LNCaP clone FGC (cell line): ENCODE measurements around the gene PTCH1.

ENCODE experiments used
- DNase-seq: peaks from one replicate; pipeline ENCODE4 v3.0.0-alpha.2; 2011; ENCODE audit warnings: low read depth
- H3K4me3 ChIP-seq: 2 replicates; pipeline ENCODE4 v1.5.1; 2011; ENCODE audit warnings: mild to moderate bottlenecking, low read depth, low read length, control low read depth
- TF ChIP-seq, protein P1 (sequence below): IDR thresholded peaks from 2 replicates; pipeline ENCODE4 v1.5.1; 2012; ENCODE audit warnings: mild to moderate bottlenecking; ENCODE audit not compliant: control insufficient read depth, insufficient read depth; ENCODE audit errors: extremely low read depth

PTCH1 gene

DNA sequence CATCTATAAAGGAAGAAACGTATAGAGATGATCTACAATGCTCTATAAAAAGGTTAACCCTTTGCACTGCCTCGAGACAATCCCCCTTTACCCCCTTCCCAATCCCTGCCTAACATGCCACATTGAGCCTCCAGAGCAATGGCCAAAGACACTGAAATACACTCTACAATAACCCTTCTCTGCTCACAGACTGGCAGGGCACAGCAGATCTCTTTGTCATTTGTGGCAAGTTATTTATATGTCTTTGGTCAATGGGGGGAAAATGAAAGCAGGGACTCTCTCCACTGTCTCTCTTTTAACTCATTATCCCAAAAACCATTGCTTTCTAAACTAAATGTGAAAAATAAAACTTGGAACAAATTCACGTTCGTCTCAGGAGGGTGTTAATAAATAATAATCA, 51.7 kb downstream of the PTCH1 start:
- H3K4me3 ChIP-seq = no peak overlapping the region
- no peak for DNase-seq
- TF ChIP-seq, protein P1, sequence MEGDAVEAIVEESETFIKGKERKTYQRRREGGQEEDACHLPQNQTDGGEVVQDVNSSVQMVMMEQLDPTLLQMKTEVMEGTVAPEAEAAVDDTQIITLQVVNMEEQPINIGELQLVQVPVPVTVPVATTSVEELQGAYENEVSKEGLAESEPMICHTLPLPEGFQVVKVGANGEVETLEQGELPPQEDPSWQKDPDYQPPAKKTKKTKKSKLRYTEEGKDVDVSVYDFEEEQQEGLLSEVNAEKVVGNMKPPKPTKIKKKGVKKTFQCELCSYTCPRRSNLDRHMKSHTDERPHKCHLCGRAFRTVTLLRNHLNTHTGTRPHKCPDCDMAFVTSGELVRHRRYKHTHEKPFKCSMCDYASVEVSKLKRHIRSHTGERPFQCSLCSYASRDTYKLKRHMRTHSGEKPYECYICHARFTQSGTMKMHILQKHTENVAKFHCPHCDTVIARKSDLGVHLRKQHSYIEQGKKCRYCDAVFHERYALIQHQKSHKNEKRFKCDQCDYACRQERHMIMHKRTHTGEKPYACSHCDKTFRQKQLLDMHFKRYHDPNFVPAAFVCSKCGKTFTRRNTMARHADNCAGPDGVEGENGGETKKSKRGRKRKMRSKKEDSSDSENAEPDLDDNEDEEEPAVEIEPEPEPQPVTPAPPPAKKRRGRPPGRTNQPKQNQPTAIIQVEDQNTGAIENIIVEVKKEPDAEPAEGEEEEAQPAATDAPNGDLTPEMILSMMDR = no peak

DNA sequence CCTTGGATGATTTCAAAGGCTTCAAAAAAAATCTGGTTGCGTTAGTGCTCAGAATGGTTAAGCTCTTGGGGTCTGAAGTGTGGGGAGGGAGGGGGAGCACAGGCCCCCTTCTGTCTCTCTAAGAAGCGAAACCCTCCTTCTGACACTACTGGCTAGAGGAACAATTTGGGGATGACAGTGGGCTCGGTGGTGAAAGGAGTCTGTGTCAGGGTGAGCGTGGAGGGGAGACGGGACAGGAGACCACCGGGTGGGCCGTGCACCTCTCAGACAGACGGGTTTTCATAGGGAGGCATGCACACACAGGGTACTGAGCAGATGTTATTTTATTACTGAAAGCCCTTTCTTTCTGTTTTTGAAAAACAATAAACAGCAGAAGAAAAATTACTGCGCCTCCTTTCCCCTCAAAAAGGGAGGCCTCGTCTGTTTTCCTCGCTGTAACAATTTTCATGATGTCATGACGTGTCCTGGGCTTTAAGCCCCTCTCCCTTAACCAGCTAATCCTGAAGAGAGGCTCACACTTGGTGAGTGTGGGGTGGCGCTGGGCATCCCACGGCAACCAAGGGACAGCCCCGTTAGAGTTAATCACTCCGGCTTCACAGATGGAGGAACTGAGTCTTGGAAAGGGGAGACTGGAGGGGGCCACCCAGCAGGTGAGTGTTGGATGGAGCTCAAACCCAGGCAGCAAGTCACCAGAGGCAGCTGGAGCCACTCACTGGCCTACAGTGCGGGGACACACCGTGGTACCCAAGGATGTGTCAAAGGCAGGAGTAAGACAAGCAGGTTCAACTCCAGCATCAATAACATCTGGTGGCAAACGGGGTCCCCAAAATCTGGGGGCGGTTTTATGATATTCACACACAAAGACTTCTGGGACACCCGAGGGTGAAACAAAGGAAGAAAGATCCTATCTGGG, 53.4 kb downstream of the PTCH1 start:
- TF ChIP-seq, protein P1 = no peak
- no peak for DNase-seq
- H3K4me3 ChIP-seq = no peak overlapping the region

DNA sequence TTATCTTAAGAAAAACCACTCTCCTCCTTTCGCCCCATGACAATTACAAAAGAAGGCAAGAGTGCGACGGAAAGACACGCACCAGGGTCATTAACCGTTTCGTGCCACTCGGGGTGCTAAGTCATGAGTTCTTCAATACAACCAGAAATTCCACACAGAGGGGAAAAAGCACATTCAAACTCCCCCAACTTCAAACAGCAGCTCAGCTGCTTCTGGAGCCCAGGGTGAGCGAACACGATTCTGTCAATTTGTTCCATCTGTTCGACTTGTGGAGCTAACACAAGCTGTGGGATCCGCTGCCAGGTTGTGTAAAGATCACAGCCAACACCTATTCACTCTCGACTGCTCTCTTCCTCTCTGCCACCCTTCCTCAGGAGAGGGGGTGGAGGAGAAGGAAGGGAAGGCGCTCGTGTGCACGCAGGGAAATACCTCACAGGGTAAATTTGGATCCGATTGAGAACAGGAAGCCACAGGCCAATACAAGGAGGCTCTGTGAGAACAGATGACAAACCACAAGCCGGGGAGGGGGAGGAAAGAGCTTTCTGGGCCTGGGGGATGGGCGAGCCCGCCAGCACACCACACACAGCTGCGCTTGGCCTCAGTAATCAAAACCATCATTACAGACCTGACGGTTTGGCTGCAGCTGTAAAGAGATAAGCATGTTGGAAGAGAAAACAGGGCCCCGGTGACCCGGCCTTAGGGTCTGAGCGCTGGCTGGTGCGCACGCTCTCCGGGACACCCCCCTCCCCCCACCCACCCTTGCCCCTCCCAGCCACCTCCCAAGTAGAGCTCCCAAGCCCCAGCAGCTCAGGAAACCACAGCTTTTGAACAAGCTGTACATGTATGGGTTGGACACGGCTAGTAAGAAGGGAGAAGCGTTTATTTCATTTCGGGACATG, 54.3 kb downstream of the PTCH1 start:
- no peak for DNase-seq
- no peak overlapping the region for H3K4me3 ChIP-seq
- TF ChIP-seq, protein P1 = no peak

DNA sequence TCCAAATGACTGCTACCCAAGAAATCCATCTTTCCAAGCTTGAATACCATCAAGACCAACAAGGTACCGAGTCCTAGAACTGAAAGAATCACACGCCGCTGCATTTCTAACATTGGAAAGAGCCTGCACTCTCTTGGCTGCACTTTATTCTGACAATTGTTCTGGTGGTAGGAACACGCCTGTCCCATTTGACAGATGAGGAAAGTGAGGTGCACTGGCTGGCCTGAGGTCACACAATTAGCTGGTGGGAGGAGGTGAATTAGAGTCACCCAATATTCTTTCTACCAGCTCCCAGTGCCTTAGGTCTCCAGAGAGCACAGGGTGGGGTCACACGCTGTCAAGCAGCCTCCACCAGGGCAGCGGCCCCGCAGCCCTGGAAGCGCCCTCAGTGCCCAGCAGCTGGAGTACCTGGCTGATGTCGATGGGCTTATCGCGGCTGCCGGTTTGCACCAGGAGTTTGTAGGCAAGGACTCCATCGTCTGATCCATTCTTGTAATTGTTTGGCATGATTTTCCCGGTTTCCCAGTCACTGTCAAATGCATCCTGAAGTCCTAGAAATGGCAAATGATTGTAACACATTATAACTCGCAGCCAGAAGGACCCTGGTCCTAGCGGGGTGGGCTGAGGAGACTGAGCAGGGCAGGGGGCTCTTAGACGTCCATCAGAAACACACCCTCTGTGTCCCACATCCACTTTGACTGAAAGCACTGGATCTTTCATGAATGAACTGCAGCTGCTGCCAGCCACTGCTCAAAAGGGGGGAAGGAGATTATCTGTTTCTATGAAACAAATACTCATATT, 55.1 kb downstream of the PTCH1 start:
- no peak overlapping the region for H3K4me3 ChIP-seq
- TF ChIP-seq, protein P1 = no peak
- no peak for DNase-seq

DNA sequence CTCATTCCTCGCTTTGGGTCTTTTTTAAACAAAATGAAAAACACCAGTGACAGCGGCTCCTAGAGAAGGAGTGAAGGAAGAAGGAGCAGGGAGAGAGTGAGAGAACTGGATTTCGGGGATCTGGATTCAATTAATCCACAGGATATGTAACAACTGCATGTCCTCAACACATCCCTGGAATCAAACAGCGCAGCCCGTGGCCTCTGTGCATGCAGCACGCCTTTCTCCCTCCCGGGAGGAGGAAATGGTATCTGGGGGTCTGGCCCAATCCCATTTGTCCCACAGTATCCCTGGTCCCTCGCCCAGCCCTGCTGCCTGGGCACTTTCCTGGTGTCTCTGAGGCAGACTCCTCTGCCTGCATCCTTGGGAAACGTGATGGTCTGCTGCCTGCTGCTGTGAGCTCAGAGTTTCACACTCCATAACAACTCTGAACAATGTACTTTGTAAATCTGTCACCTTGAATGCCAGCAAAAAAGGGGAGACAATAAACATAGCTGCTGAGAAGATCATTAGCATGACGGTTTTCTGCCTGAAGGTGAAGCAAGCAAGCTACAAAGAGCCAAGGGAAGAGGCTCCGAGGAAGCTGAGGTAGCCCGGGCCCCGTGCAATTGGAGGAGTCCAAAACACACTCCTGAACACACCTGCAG, 56.1 kb downstream of the PTCH1 start:
- TF ChIP-seq, protein P1 = no peak
- H3K4me3 ChIP-seq = no peak overlapping the region
- DNase-seq = no peak
